IMR-90 (cell line): Measurements from ENCODE around the gene EAF2. TPM values are rescaled to one million over a fixed set of nuclear protein-coding genes. Genes with fewer than 3 reads are reported as not detected.

Source experiments
- ATAC-seq: fragments of 200-7000 bp; cut with Tn5 transposase; 2 replicates; pipeline ENCODE4 v1.9.1; 2020; ENCODE audit warnings: low read depth, mild to moderate bottlenecking, moderate library complexity
- BruUV-seq: library from RNA; stranded (reverse); fragments of 400-500 nt; replicated peaks from 2 replicates; lab custom pipeline; 2021; lab: Mats Ljungman, UMichigan
- CTCF ChIA-PET: fragments of 300-600 bp; formaldehyde crosslinking; extraction: SDS; loops from one replicate; lab custom pipeline; 2021; ENCODE audit warnings: antibody characterized with exemption; lab: Yijun Ruan, JAX
- POLR2A ChIA-PET: fragments of 300-600 bp; sonication (Branson Sonifier 250); formaldehyde crosslinking; loops from one replicate; lab custom pipeline; 2022; ENCODE audit warnings: antibody characterized with exemption; ENCODE audit not compliant: unreplicated experiment; lab: Charles Lee
- DNase-seq: peaks from one replicate; pipeline ENCODE4 v3.0.0; 2013
- H2AFZ ChIP-seq: replicated peaks from 2 replicates; pipeline ENCODE3; 2013; ENCODE audit warnings: low read length, mild to moderate bottlenecking; ENCODE audit not compliant: poor library complexity
- H2AK5ac ChIP-seq: 2 replicates; pipeline ENCODE4 v1.6.1; 2013; ENCODE audit warnings: low read depth, low read length, inconsistent platforms
- H2AK9ac ChIP-seq: replicated peaks from 2 replicates; pipeline ENCODE3; 2013; ENCODE audit warnings: mild to moderate bottlenecking, low read depth, low read length, moderate library complexity; ENCODE audit not compliant: poor library complexity
- H2BK120ac ChIP-seq: 2 replicates; pipeline ENCODE4 v1.6.1; 2013; ENCODE audit warnings: low read depth, low read length, inconsistent platforms
- H2BK15ac ChIP-seq: 3 replicates; pipeline ENCODE4 v1.6.1; 2013; ENCODE audit warnings: low read depth, low read length, inconsistent platforms
- H2BK20ac ChIP-seq: 2 replicates; pipeline ENCODE4 v1.6.1; 2013; ENCODE audit warnings: low read depth, mild to moderate bottlenecking, inconsistent platforms, low read length, moderate library complexity
- H2BK5ac ChIP-seq: 2 replicates; pipeline ENCODE4 v1.6.1; 2013; ENCODE audit warnings: mild to moderate bottlenecking, low read depth, low read length, inconsistent platforms; ENCODE audit not compliant: poor library complexity, severe bottlenecking
- H3K14ac ChIP-seq: replicated peaks from 2 replicates; pipeline ENCODE4 v1.6.1; 2013; ENCODE audit warnings: low read depth, low read length, inconsistent platforms
- H3K18ac ChIP-seq: 2 replicates; pipeline ENCODE4 v1.6.1; 2013; ENCODE audit warnings: low read depth, low read length, control low read depth
- H3K23ac ChIP-seq: 2 replicates; pipeline ENCODE4 v1.6.1; 2013; ENCODE audit warnings: low read depth, low read length, inconsistent platforms
- H3K27ac ChIP-seq: 2 replicates; pipeline ENCODE4 v1.5.1; 2013; ENCODE audit warnings: mild to moderate bottlenecking, control low read depth, low read length; ENCODE audit not compliant: insufficient read depth
- H3K27me3 ChIP-seq: 2 replicates; pipeline ENCODE4 v1.6.1; 2013; ENCODE audit warnings: low read length; ENCODE audit not compliant: control insufficient read depth, insufficient read depth
- H3K36me3 ChIP-seq: 2 replicates; pipeline ENCODE4 v1.6.1; 2013; ENCODE audit warnings: low read length, mixed read lengths; ENCODE audit not compliant: control insufficient read depth, insufficient read depth
- H3K4ac ChIP-seq: 2 replicates; pipeline ENCODE4 v1.6.1; 2013; ENCODE audit warnings: low read depth, low read length, inconsistent platforms
- H3K4me1 ChIP-seq: 2 replicates; pipeline ENCODE4 v1.6.1; 2013; ENCODE audit warnings: low read length, mixed read lengths; ENCODE audit not compliant: control insufficient read depth, insufficient read depth
- H3K4me2 ChIP-seq: 2 replicates; pipeline ENCODE4 v1.6.1; 2013; ENCODE audit warnings: low read depth, mild to moderate bottlenecking, control low read depth, low read length, moderate library complexity
- H3K4me3 ChIP-seq: 2 replicates; pipeline ENCODE4 v1.5.1; 2013; ENCODE audit warnings: low read depth, mild to moderate bottlenecking, control low read depth, low read length, moderate library complexity; ENCODE audit not compliant: insufficient read depth
- H3K56ac ChIP-seq: 2 replicates; pipeline ENCODE4 v1.6.1; 2013; ENCODE audit warnings: low read length, inconsistent platforms; ENCODE audit not compliant: insufficient read depth; ENCODE audit errors: extremely low read depth
- H3K79me1 ChIP-seq, 2 experiments: 2 replicates each; pipeline ENCODE4 v1.6.1; 2013; ENCODE audit warnings: low read length in 2 of 2, inconsistent platforms in 1 of 2, low read depth in 1 of 2
- H3K9ac ChIP-seq: 2 replicates; pipeline ENCODE4 v1.6.1; 2013; ENCODE audit warnings: low read depth, low read length, control low read depth
- H3K9me1 ChIP-seq: 2 replicates; pipeline ENCODE4 v1.6.1; 2013; ENCODE audit warnings: low read length, inconsistent platforms; ENCODE audit not compliant: insufficient read depth
- H3K9me3 ChIP-seq: 2 replicates; pipeline ENCODE4 v1.6.1; 2013; ENCODE audit warnings: low read length; ENCODE audit not compliant: control insufficient read depth, insufficient read depth
- H4K20me1 ChIP-seq: 2 replicates; pipeline ENCODE4 v1.6.1; 2013; ENCODE audit warnings: low read length, inconsistent platforms; ENCODE audit not compliant: insufficient read depth
- H4K5ac ChIP-seq: 2 replicates; pipeline ENCODE4 v1.6.1; 2013; ENCODE audit warnings: mild to moderate bottlenecking, low read depth, low read length, control low read depth
- H4K8ac ChIP-seq, 2 experiments: 2 replicates each; pipeline ENCODE4 v1.6.1; 2013; ENCODE audit warnings: low read depth in 2 of 2, low read length in 2 of 2, control low read depth in 1 of 2, inconsistent platforms in 1 of 2
- H4K91ac ChIP-seq: 2 replicates; pipeline ENCODE4 v1.6.1; 2013; ENCODE audit warnings: low read depth, low read length, inconsistent platforms; ENCODE audit not compliant: insufficient read depth
- BHLHE40 ChIP-seq: fragments of 150-350 bp; IDR thresholded peaks from 2 replicates; pipeline ENCODE4 v1.6.1; 2016; ENCODE audit warnings: mild to moderate bottlenecking, low read depth, low read length
- CEBPB ChIP-seq: IDR thresholded peaks from 2 replicates; pipeline ENCODE4 v1.6.1; 2012; ENCODE audit warnings: low read depth, low read length, improper control_type of control experiment
- CHD1 ChIP-seq: IDR thresholded peaks from 2 replicates; pipeline ENCODE4 v1.6.1; 2012; ENCODE audit warnings: low read depth, low read length, improper control_type of control experiment
- CTCF ChIP-seq: conservative IDR thresholded peaks from 2 replicates; pipeline ENCODE4 v1.5.1; 2012; ENCODE audit warnings: mild to moderate bottlenecking, low read depth, low read length, improper control_type of control experiment
- ELK1 ChIP-seq: fragments of 150-350 bp; IDR thresholded peaks from 2 replicates; pipeline ENCODE4 v1.6.1; 2016; ENCODE audit warnings: low read depth, mild to moderate bottlenecking, low read length, moderate library complexity, borderline replicate concordance
- MAFK ChIP-seq: IDR thresholded peaks from 2 replicates; pipeline ENCODE4 v1.6.1; 2012; ENCODE audit warnings: low read depth, low read length, improper control_type of control experiment
- MAZ ChIP-seq: IDR thresholded peaks from 2 replicates; pipeline ENCODE4 v1.6.1; 2012; ENCODE audit warnings: low read depth, mild to moderate bottlenecking, low read length, improper control_type of control experiment, moderate library complexity, borderline replicate concordance
- MXI1 ChIP-seq: IDR thresholded peaks from 2 replicates; pipeline ENCODE4 v1.6.1; 2012; ENCODE audit warnings: low read depth, mild to moderate bottlenecking, low read length, moderate library complexity, borderline replicate concordance
- NFE2L2 ChIP-seq: fragments of 150-350 bp; IDR thresholded peaks from 2 replicates; pipeline ENCODE4 v1.6.1; 2016; ENCODE audit warnings: low read depth, mild to moderate bottlenecking, low read length
- POLR2A ChIP-seq: IDR thresholded peaks from 2 replicates; pipeline ENCODE4 v1.6.1; 2012; ENCODE audit warnings: mild to moderate bottlenecking, low read depth, low read length
- RAD21 ChIP-seq: IDR thresholded peaks from 2 replicates; pipeline ENCODE4 v1.6.1; 2012; ENCODE audit warnings: low read length, improper control_type of control experiment
- RCOR1 ChIP-seq: IDR thresholded peaks from 2 replicates; pipeline ENCODE4 v1.6.1; 2012; ENCODE audit warnings: mild to moderate bottlenecking, low read length, improper control_type of control experiment; ENCODE audit not compliant: insufficient replicate concordance
- RFX5 ChIP-seq: IDR thresholded peaks from 2 replicates; pipeline ENCODE4 v1.8.0; 2012; ENCODE audit warnings: low read depth, mild to moderate bottlenecking, low read length, moderate library complexity
- SMC3 ChIP-seq: fragments of 150-350 bp; IDR thresholded peaks from 2 replicates; pipeline ENCODE4 v1.6.1; 2016; ENCODE audit warnings: low read depth, mild to moderate bottlenecking, antibody characterized with exemption, low read length, moderate library complexity
- USF2 ChIP-seq: fragments of 150-350 bp; IDR thresholded peaks from 2 replicates; pipeline ENCODE4 v1.6.1; 2017; ENCODE audit warnings: mild to moderate bottlenecking, antibody characterized with exemption, low read length, low read depth
- WGBS, 2 experiments: methylation state at CpG; one replicate each; pipeline versions ENCODE4 v1.1.5 to v1.1.7; 2013; ENCODE audit warnings: missing lambda C conversion rate in 2 of 2; ENCODE audit not compliant: insufficient read length in 1 of 2; ENCODE audit errors: extremely low coverage in 2 of 2; 5-methylcytosine and 5-hydroxymethylcytosine counted together
- dilution Hi-C: fragments of 300-500 bp; cut with HindIII; formaldehyde crosslinking; loops from one replicate; pipeline ENCODE4 v1.14.3; 2018; ENCODE audit warnings: low sequenced_read_pairs; ENCODE audit not compliant: unreplicated experiment
- in situ Hi-C: fragments of 300-500 bp; cut with MboI; formaldehyde crosslinking; loops from 3 replicates; pipeline ENCODE4 v1.14.3; 2019; ENCODE audit warnings: low sequenced_read_pairs, inconsistent platforms, mixed read lengths
- intact Hi-C: fragments of 100-400 bp; cut with micrococcal nuclease; formaldehyde crosslinking; loops from 2 replicates; pipeline ENCODE4 v1.10.0; 2022
- polyA plus RNA-seq, 3 experiments: library from polyadenylated mRNA; depleted of rRNA; stranded (reverse); fragments of >200 nt; gene quantifications; 2 replicates each; pipeline ENCODE4 v1.2.3, GENCODE V29; 2012; ENCODE audit warnings: low replicate concordance in 1 of 3
- total RNA-seq: library from RNA; depleted of rRNA; stranded (reverse); fragments of >200 nt; gene quantifications from 2 replicates; pipeline ENCODE4 v1.2.3, GENCODE V29; 2012

Gene EAF2
- total and polyA plus RNA-seq, 2 of the 4 experiments (the other 2 are of a cell fraction): 2.2 to 2.3 TPM

GRCh38 chr3:121914081-121914998 is 79.3 kb downstream of the EAF2 start:
- no peaks in the 10 kb centered on the region for H4K20me1 ChIP-seq
- intact Hi-C loops (no loop called here), in situ Hi-C loops (no loop called here), dilution Hi-C loops (no loop called here)
- H3K36me3 ChIP-seq: no peaks in the 10 kb centered on the region
- H3K14ac ChIP-seq: no peak overlapping the region
- no peak overlapping the region for H2BK15ac ChIP-seq
- H3K18ac ChIP-seq: no peak overlapping the region
- H3K9me1 ChIP-seq: no peaks in the 10 kb centered on the region
- BruUV-seq: no TSS peak
- H3K4ac ChIP-seq: no peak overlapping the region
- H4K91ac ChIP-seq: no peak overlapping the region
- no peak overlapping the region for H2BK20ac ChIP-seq
- no peak overlapping the region for H2BK5ac ChIP-seq
- no peak overlapping the region for H4K8ac ChIP-seq
- ChIA-PET CTCF (no interaction called here), POLR2A (no interaction called here)
- no peak overlapping the region for H2AK5ac ChIP-seq
- WGBS, 2 experiments: no CpG with 5 or more reads among the region's 12 CpGs
- no peaks in the 10 kb centered on the region for H3K4me1 ChIP-seq
- no peak overlapping the region for H3K4me2 ChIP-seq
- no peaks in the 10 kb centered on the region for H3K27me3 ChIP-seq
- no peak overlapping the region for H2AFZ ChIP-seq
- H3K27ac ChIP-seq: no peak overlapping the region
- no peak overlapping the region for H2BK120ac ChIP-seq
- H3K4me3 ChIP-seq: no peak overlapping the region
- H3K9me3 ChIP-seq: no peaks in the 10 kb centered on the region
- H2AK9ac ChIP-seq: no peak overlapping the region
- H4K5ac ChIP-seq: no peak overlapping the region
- H3K79me1 ChIP-seq: no peaks in the 10 kb centered on the region
- no peak overlapping the region for H3K9ac ChIP-seq
- ATAC-seq: no peak
- H3K23ac ChIP-seq: no peak overlapping the region
- DNase-seq: no peak
- no peak overlapping the region for H3K56ac ChIP-seq
- TF ChIP-seq RCOR1 (no peak), MXI1 (no peak), MAZ (no peak), SMC3 (no peak), RAD21 (no peak), MAFK (no peak), RFX5 (no peak), CHD1 (no peak), CEBPB (no peak), BHLHE40 (no peak), POLR2A (no peak), CTCF (no peak), NFE2L2 (no peak), ELK1 (no peak), USF2 (no peak)
